ENCODE data around the gene DPH7. TPM values are rescaled to one million over a fixed set of nuclear protein-coding genes. Genes with fewer than 3 reads are reported as not detected.
"Not testable (repeated sequence)": the region's sequence is repeated elsewhere in the genome, so short reads cannot be mapped to it uniquely, and the experiment has no call there.

The DPH7 gene
- total RNA-seq, 4 donors from 2014 or later: 40.8 to 61.5 (median 42.4) TPM

GRCh38 chr9:137511758-137512463 is 66.8 kb downstream of the DPH7 start:
- Histone ChIP-seq H3K27me3 (no peaks in the 10 kb centered on the region), H3K4me1 (no peaks in the 10 kb centered on the region), H3K4me3 (no peak overlapping the region), H3K36me3 (peaks cover 0 to 43% (median 0%) of the 10 kb centered on the region in 3 donors), H3K9me3 (peaks cover 0 to 4% (median 0%) of the 10 kb centered on the region in 4 donors), H3K27ac (no peak overlapping the region)
- TF ChIP-seq EP300 (IDR thresholded peaks at IDR 0.05) (no peak), POLR2A (IDR thresholded peaks at IDR 0.05) (no peak), CTCF (IDR thresholded peaks at IDR 0.05) (no peak)
- 85 to 86% methylated on average over 25 of the region's 25 CpGs for WGBS, 2 donors
- no peak for DNase-seq (ENCODE audit: low spot score in 2 of 2)

GRCh38 chr9:137511126-137511525 is 67.6 kb downstream of the DPH7 start:
- H3K4me3 ChIP-seq; DNase-seq (ENCODE audit: low spot score in 2 of 2); H3K27me3 ChIP-seq; H3K9me3 ChIP-seq; H3K27ac ChIP-seq; H3K4me1 ChIP-seq: not testable (repeated sequence)
- 91 to 92% methylated on average over 18 to 22 of the region's 22 CpGs for WGBS, 2 donors
- H3K36me3 ChIP-seq: peaks cover 0 to 43% (median 0%) of the 10 kb centered on the region in 3 donors

- 89 to 93% methylated on average over 14 of the region's 14 CpGs for WGBS, 2 donors
These were observed 69.5 kb downstream of the DPH7 start for GRCh38 chr9:137509198-137509597.

DNA sequence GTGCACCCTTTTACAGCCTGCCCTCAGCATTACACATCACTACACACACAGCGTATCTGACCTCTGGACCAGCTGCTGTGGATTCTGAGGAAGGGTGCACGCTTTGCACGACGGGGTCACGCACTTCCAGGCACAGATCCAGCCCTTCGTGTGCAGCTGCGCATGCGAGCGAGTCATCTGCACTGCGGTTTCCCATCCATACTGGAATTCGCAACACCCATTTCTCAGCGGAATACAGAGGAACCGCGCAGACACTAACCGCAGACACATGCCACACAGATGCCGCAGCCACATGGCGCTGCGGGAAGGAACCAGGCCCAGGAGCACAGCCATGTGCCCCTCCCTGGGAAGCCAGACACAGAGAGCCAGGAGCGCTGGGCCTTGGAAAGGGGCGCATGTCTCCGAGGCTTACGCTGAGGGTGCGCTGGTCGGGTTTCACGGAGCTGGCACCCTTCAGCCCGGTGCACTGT is 72.0 kb downstream of the DPH7 start:
- TF ChIP-seq EP300 (IDR thresholded peaks at IDR 0.05) (no peak), CTCF (IDR thresholded peaks at IDR 0.05) (no peak), POLR2A (IDR thresholded peaks at IDR 0.05) (no peak)
- WGBS, 2 donors: 74 to 76% methylated on average over 26 of the region's 26 CpGs
- peaks cover 0 to 4% (median 0%) of the 10 kb centered on the region in 4 donors for H3K9me3 ChIP-seq
- no peaks in the 10 kb centered on the region for H3K4me1 ChIP-seq
- peaks cover 0 to 33% (median 0%) of the 10 kb centered on the region in 3 donors for H3K36me3 ChIP-seq
- no peaks in the 10 kb centered on the region for H3K27me3 ChIP-seq
- H3K4me3 ChIP-seq: no peak overlapping the region
- H3K27ac ChIP-seq: no peak overlapping the region
- no peak for DNase-seq (ENCODE audit: low spot score in 2 of 2)

More at GRCh38 chr9:137509198-137509597, 69.5 kb downstream of the DPH7 start:
- Histone ChIP-seq H3K9me3 (peaks cover 0 to 4% (median 0%) of the 10 kb centered on the region in 4 donors), H3K27me3 (no peaks in the 10 kb centered on the region), H3K4me3 (no peak overlapping the region), H3K36me3 (peaks cover 0 to 46% (median 0%) of the 10 kb centered on the region in 3 donors), H3K4me1 (no peaks in the 10 kb centered on the region), H3K27ac (no peak overlapping the region)
- DNase-seq (ENCODE audit: low spot score in 2 of 2): no peak
- TF ChIP-seq POLR2A (IDR thresholded peaks at IDR 0.05): no peak
- TF ChIP-seq EP300 (IDR thresholded peaks at IDR 0.05): no peak
- TF ChIP-seq CTCF (IDR thresholded peaks at IDR 0.05): no peak

DNA sequence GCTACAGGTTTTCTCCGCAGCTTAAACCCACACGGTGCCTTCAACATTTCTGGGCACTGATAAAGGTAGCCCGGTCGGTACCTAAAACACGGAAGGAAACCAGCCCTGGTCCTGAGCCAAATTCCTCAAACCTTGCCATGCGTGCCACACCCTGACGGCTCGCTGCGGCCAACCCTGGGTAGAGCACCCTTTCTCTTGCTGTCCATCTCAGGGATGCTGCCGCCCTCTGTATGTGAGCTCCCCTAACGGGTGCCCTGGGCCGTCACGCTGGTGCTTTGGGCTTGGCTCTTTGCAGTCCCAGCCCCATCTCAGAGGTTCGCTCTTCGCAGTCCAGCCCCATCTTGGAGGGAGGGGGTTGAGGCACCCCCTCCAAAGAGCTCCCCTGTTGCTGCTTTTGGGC is 72.5 kb downstream of the DPH7 start:
- peaks cover 0 to 4% (median 0%) of the 10 kb centered on the region in 4 donors for H3K9me3 ChIP-seq
- H3K4me3 ChIP-seq: no peak overlapping the region
- DNase-seq (ENCODE audit: low spot score in 2 of 2): no peak
- 82 to 91% methylated on average over 14 to 15 of the region's 15 CpGs for WGBS, 2 donors
- no peaks in the 10 kb centered on the region for H3K4me1 ChIP-seq
- peaks cover 0 to 32% (median 0%) of the 10 kb centered on the region in 3 donors for H3K36me3 ChIP-seq
- TF ChIP-seq CTCF (IDR thresholded peaks at IDR 0.05): no peak
- TF ChIP-seq POLR2A (IDR thresholded peaks at IDR 0.05): no peak
- no peak for TF ChIP-seq EP300 (IDR thresholded peaks at IDR 0.05)
- H3K27me3 ChIP-seq: no peaks in the 10 kb centered on the region
- no peak overlapping the region for H3K27ac ChIP-seq

Data from tibial nerve (tissue), 4 donors.